ENCODE results near the gene ZNF699.

- TF ChIP-seq CTCF (conservative IDR thresholded peaks at IDR 0.05 in 1 of 2, IDR thresholded peaks at IDR 0.05 in 1 of 2; ENCODE audit: extremely low read depth in 1 of 2, insufficient read depth in 1 of 2, low read depth in 1 of 2, low read length in 2 of 2) (no peak), EZH2 (IDR thresholded peaks at IDR 0.05; ENCODE audit: borderline replicate concordance, low read length) (no peak)
Measured at GRCh38 chr19:9323557-9323918, 13.9 kb upstream of the ZNF699 start.

Measured in mammary epithelial cell (primary cell).